CD14-positive monocyte (primary cell): ENCODE results near the gene PFKFB1. TPM values are rescaled to one million over a fixed set of nuclear protein-coding genes. Genes with fewer than 3 reads are reported as not detected.

Source experiments
- DNase-seq, 3 donors: peaks; one replicate each; pipeline ENCODE4 v3.0.0-alpha.2; 2011 to 2022
- H2AFZ ChIP-seq: 2 replicates; pipeline ENCODE4 v1.6.0; 2012; ENCODE audit warnings: mild to moderate bottlenecking, low read depth, low read length, inconsistent platforms; ENCODE audit not compliant: insufficient read depth, poor library complexity, severe bottlenecking
- H3K27ac ChIP-seq, 2 donors: 1 replicate in 1 of 2; 2 replicates in 1 of 2; pipeline ENCODE4 v1.5.1; 2012 to 2013; ENCODE audit warnings: low read length in 2 of 2, control low read depth in 1 of 2, inconsistent platforms in 1 of 2, low read depth in 1 of 2, mild to moderate bottlenecking in 1 of 2
- H3K27me3 ChIP-seq, 2 donors: one replicate each; pipeline versions ENCODE4 v1.6.0 to v1.6.1; 2011 to 2013; ENCODE audit warnings: low read length in 2 of 2; ENCODE audit not compliant: control insufficient read depth in 2 of 2, insufficient read depth in 2 of 2
- H3K36me3 ChIP-seq, 2 donors: replicated peaks in 1 of 2; 1 replicate in 1 of 2; 2 replicates in 1 of 2; pipeline versions ENCODE4 v1.5.1 to v1.6.1; 2012 to 2013; ENCODE audit warnings: low read length in 2 of 2, control low read depth in 1 of 2, inconsistent platforms in 1 of 2, mild to moderate bottlenecking in 1 of 2; ENCODE audit not compliant: insufficient read depth in 2 of 2, control insufficient read depth in 1 of 2
- H3K4me1 ChIP-seq, 2 donors: 1 replicate in 1 of 2; 2 replicates in 1 of 2; pipeline versions ENCODE4 v1.5.1 to v1.6.1; 2012 to 2013; ENCODE audit warnings: low read length in 2 of 2, control low read depth in 1 of 2, inconsistent platforms in 1 of 2, mild to moderate bottlenecking in 1 of 2, moderate library complexity in 1 of 2; ENCODE audit not compliant: insufficient read depth in 2 of 2, control insufficient read depth in 1 of 2
- H3K4me2 ChIP-seq: replicated peaks from 2 replicates; pipeline ENCODE3; 2012; ENCODE audit warnings: low read length, moderate library complexity, mild to moderate bottlenecking; ENCODE audit not compliant: poor library complexity, severe bottlenecking; ENCODE audit errors: extremely low read depth
- H3K4me3 ChIP-seq, 3 experiments: fragments of 200-600 bp in 1 of 3; sonication (generic) in 1 of 3; replicated peaks in 1 of 3; 1 replicate in 2 of 3; 2 replicates in 1 of 3; pipeline ENCODE4 v1.5.1; 2011 to 2013; ENCODE audit warnings: low read length in 3 of 3, mild to moderate bottlenecking in 3 of 3, control low read depth in 2 of 3, low read depth in 2 of 3, inconsistent platforms in 1 of 3, moderate library complexity in 1 of 3
- H3K79me2 ChIP-seq: 2 replicates; pipeline ENCODE4 v1.6.0; 2012; ENCODE audit warnings: mild to moderate bottlenecking, control low read depth, inconsistent platforms, low read length, moderate library complexity; ENCODE audit not compliant: insufficient read depth
- H3K9ac ChIP-seq: 2 replicates; pipeline ENCODE4 v1.6.0; 2017; ENCODE audit warnings: low read length, mild to moderate bottlenecking; ENCODE audit not compliant: insufficient read depth, poor library complexity, severe bottlenecking
- H3K9me3 ChIP-seq, 2 donors: replicated peaks in 1 of 2; 1 replicate in 1 of 2; 2 replicates in 1 of 2; pipeline versions ENCODE4 v1.5.1 to v1.6.1; 2012 to 2013; ENCODE audit warnings: low read length in 2 of 2, control low read depth in 1 of 2; ENCODE audit not compliant: control insufficient read depth in 1 of 2, insufficient read depth in 1 of 2
- H4K20me1 ChIP-seq: 2 replicates; pipeline ENCODE4 v1.6.0; 2012; ENCODE audit warnings: mild to moderate bottlenecking, low read length, control low read depth, moderate library complexity; ENCODE audit not compliant: insufficient read depth
- H3K27ac Mint-ChIP-seq, 7 donors: one replicate each; pipeline ENCODE4 v1.8.0; 2020; ENCODE audit warnings: mild to moderate bottlenecking in 7 of 7, mixed read lengths in 7 of 7, moderate library complexity in 6 of 7, inconsistent platforms in 2 of 7
- H3K27me3 Mint-ChIP-seq, 3 donors: one replicate each; pipeline ENCODE4 v1.8.0; 2021 to 2022; ENCODE audit warnings: low read depth in 3 of 3, mild to moderate bottlenecking in 3 of 3, mixed read lengths in 3 of 3, moderate library complexity in 3 of 3, inconsistent platforms in 1 of 3
- H3K36me3 Mint-ChIP-seq, 2 donors: one replicate each; pipeline ENCODE4 v1.8.0; 2020; ENCODE audit warnings: mixed read lengths in 2 of 2, inconsistent platforms in 1 of 2, mild to moderate bottlenecking in 1 of 2
- H3K4me1 Mint-ChIP-seq: one replicate; pipeline ENCODE4 v1.8.0; 2020; ENCODE audit warnings: mild to moderate bottlenecking, mixed read lengths
- H3K4me3 Mint-ChIP-seq, 2 donors: one replicate each; pipeline ENCODE4 v1.8.0; 2020; ENCODE audit warnings: mild to moderate bottlenecking in 2 of 2, mixed read lengths in 2 of 2, moderate library complexity in 1 of 2
- H3K9me3 Mint-ChIP-seq, 7 donors: one replicate each; pipeline ENCODE4 v1.8.0; 2020 to 2022; ENCODE audit warnings: mixed read lengths in 7 of 7, mild to moderate bottlenecking in 6 of 7, moderate library complexity in 6 of 7, inconsistent platforms in 2 of 7
- CTCF ChIP-seq: fragments of 200-600 bp; IDR thresholded peaks from one replicate; pipeline ENCODE4 v1.8.0; 2022; ENCODE audit warnings: antibody characterized with exemption, mild to moderate bottlenecking
- WGBS: methylation state at CpG from one replicate; pipeline ENCODE4 v1.1.5; 2013; ENCODE audit warnings: missing lambda C conversion rate; ENCODE audit not compliant: insufficient coverage; 5-methylcytosine and 5-hydroxymethylcytosine counted together
- intact Hi-C, 2 donors: fragments of 100-400 bp; cut with micrococcal nuclease; formaldehyde crosslinking; loops; one replicate each; pipeline versions ENCODE4 v1.15.0 to v1.15.1; 2023
- polyA plus RNA-seq, 3 donors: library from polyadenylated mRNA; depleted of rRNA in 1 of 3; unstranded in 2 of 3; stranded (reverse) in 1 of 3; fragments of 300-500 nt in 2 of 3; fragments of >200 nt in 1 of 3; fragmentation: Illumina TruSeq in 2 of 3; gene quantifications; 1 replicate in 2 of 3; 2 replicates in 1 of 3; pipeline ENCODE4 v1.2.3, GENCODE V29; 2012 to 2021

The PFKFB1 gene
- polyA plus RNA-seq, 3 donors, result 0.11 to 0.21 TPM; not detected in 1

GRCh38 chrX:55028611-55029010 lies 34.6 kb upstream of the PFKFB1 start:
- Histone ChIP-seq H3K4me1 (no peaks in the 10 kb centered on the region), H4K20me1 (no peaks in the 10 kb centered on the region), H3K4me2 (no peak overlapping the region), H2AFZ (no peak overlapping the region), H3K4me3 (no peak overlapping the region), H3K27me3 (no peaks in the 10 kb centered on the region), H3K9me3 (no peaks in the 10 kb centered on the region), H3K79me2 (no peaks in the 10 kb centered on the region), H3K27ac (no peak overlapping the region), H3K9ac (no peak overlapping the region), H3K36me3 (no peaks in the 10 kb centered on the region)
- Mint-ChIP-seq H3K4me3 (no peak overlapping the region), H3K36me3 (no peaks in the 10 kb centered on the region), H3K27me3 (peaks cover 0 to 9% (median 0%) of the 10 kb centered on the region in 3 donors), H3K9me3 (peaks cover 0 to 5% (median 0%) of the 10 kb centered on the region in 7 donors), H3K4me1 (no peaks in the 10 kb centered on the region), H3K27ac (no peak overlapping the region)
- DNase-seq, result no peak
- intact Hi-C loops, result no loop called here
- TF ChIP-seq CTCF, result no peak

- intact Hi-C loops, result no loop called here
- H3K27me3 ChIP-seq, result no peaks in the 10 kb centered on the region
- Mint-ChIP-seq H3K4me3 (no peak overlapping the region), H3K36me3 (no peaks in the 10 kb centered on the region), H3K4me1 (no peaks in the 10 kb centered on the region), H3K27me3 (peaks cover 0 to 9% (median 0%) of the 10 kb centered on the region in 3 donors), H3K27ac (no peak overlapping the region), H3K9me3 (peaks cover 0 to 5% (median 0%) of the 10 kb centered on the region in 7 donors)
- H2AFZ ChIP-seq, result no peak overlapping the region
- no CpG with 5 or more reads among the region's 4 CpGs for WGBS
- no peak overlapping the region for H3K27ac ChIP-seq
- H3K4me3 ChIP-seq, result no peak overlapping the region
- no peaks in the 10 kb centered on the region for H3K36me3 ChIP-seq
- H3K9ac ChIP-seq, result no peak overlapping the region
- no peak overlapping the region for H3K4me2 ChIP-seq
- H3K9me3 ChIP-seq, result no peaks in the 10 kb centered on the region
- no peak for DNase-seq
- no peaks in the 10 kb centered on the region for H3K79me2 ChIP-seq
- no peaks in the 10 kb centered on the region for H3K4me1 ChIP-seq
- H4K20me1 ChIP-seq, result no peaks in the 10 kb centered on the region
- no peak for TF ChIP-seq CTCF
Observed at GRCh38 chrX:55028040-55028439, 34.1 kb upstream of the PFKFB1 start.
